GM12874 (cell line): ENCODE measurements around the gene KLHL25.

Experiments
- CTCF ChIP-seq: IDR thresholded peaks from 2 replicates; pipeline ENCODE4 v1.5.1; 2011; ENCODE audit warnings: low read depth, mild to moderate bottlenecking, control low read depth, low read length, moderate library complexity; ENCODE audit not compliant: insufficient read depth

KLHL25 gene

GRCh38 chr15:85825118-85825517 is 30.4 kb upstream of the KLHL25 start:
- TF ChIP-seq CTCF: no peak

GRCh38 chr15:85821545-85821944 is 26.8 kb upstream of the KLHL25 start:
- TF ChIP-seq CTCF: no peak

- no peak for TF ChIP-seq CTCF
These were observed 25.2 kb upstream of the KLHL25 start for GRCh38 chr15:85819938-85820337.

- no peak for TF ChIP-seq CTCF
These were observed 18.5 kb upstream of the KLHL25 start for GRCh38 chr15:85813234-85813633.

- TF ChIP-seq CTCF: no peak
These were observed 15.3 kb upstream of the KLHL25 start for GRCh38 chr15:85810075-85810474.

- no peak for TF ChIP-seq CTCF
These were observed 10.7 kb upstream of the KLHL25 start for GRCh38 chr15:85805420-85805819.

GRCh38 chr15:85804481-85805170 is 9.9 kb upstream of the KLHL25 start:
- no peak for TF ChIP-seq CTCF
